ENCODE measurements around the gene ZNF780A.
A peak's percentile ranks its signal among the peaks of the same experiment; 100 is the strongest.

Gene ZNF780A

GRCh38 chr19:40090241-40091204 is at the start of gene ZNF780A:
Gene ZNF780A, minus strand, starts transcription at chr19:40090943. Its CDS starts 6,190 bp downstream, at chr19:40084753.
- TF ChIP-seq EZH2 (IDR thresholded peaks at IDR 0.05; ENCODE audit: borderline replicate concordance, low read depth, low read length, severe bottlenecking) (no peak), CTCF (IDR thresholded peaks at IDR 0.05; ENCODE audit: borderline replicate concordance, extremely low read depth, low read length, poor library complexity, severe bottlenecking) (no peak)
- Histone ChIP-seq H3K79me2 (ENCODE audit: insufficient read depth, low read length) (peaks cover 50% of the 10 kb centered on the region), H4K20me1 (ENCODE audit: insufficient read depth, low read length) (no peaks in the 10 kb centered on the region), H3K27me3 (ENCODE audit: insufficient read depth, low read length, poor library complexity) (no peaks in the 10 kb centered on the region), H3K9me3 (ENCODE audit: insufficient read depth, low read length, severe bottlenecking) (peaks cover 3% of the 10 kb centered on the region), H3K4me3 (ENCODE audit: low read depth in 1 of 2, low read length in 2 of 2) (peak within 1 kb of the TSS; percentile 57 to 72), H3K27ac (ENCODE audit: low read length) (peak within 1 kb of the TSS; percentile 84), H3K36me3 (ENCODE audit: insufficient read depth, low read length) (no peaks in the 10 kb centered on the region), H3K4me1 (ENCODE audit: insufficient read depth, low read length) (peaks cover 31% of the 10 kb centered on the region), H3K4me2 (ENCODE audit: insufficient read depth, low read length) (peak within 1 kb of the TSS; percentile 76), H2AFZ (ENCODE audit: low read depth, low read length) (peak within 1 kb of the TSS; percentile 82), H3K9ac (ENCODE audit: low read depth, low read length) (peak within 1 kb of the TSS; percentile 72)
- DNase-seq = peak; percentile 85
- ATAC-seq (ENCODE audit: insufficient read depth, low read depth) = peak; percentile 94

GRCh38 chr19:40139533-40140287 is 49.0 kb upstream of the ZNF780A start:
- no peak for DNase-seq
- H2AFZ ChIP-seq (ENCODE audit: low read depth, low read length) = no peak overlapping the region
- ATAC-seq (ENCODE audit: insufficient read depth, low read depth) = peak; percentile 45; the same call in 1 of the 3 replicates
- no peaks in the 10 kb centered on the region for H3K9me3 ChIP-seq (ENCODE audit: insufficient read depth, low read length, severe bottlenecking)
- H4K20me1 ChIP-seq (ENCODE audit: insufficient read depth, low read length) = no peaks in the 10 kb centered on the region
- no peak overlapping the region for H3K4me2 ChIP-seq (ENCODE audit: insufficient read depth, low read length)
- H3K36me3 ChIP-seq (ENCODE audit: insufficient read depth, low read length) = no peaks in the 10 kb centered on the region
- TF ChIP-seq CTCF (IDR thresholded peaks at IDR 0.05; ENCODE audit: borderline replicate concordance, extremely low read depth, low read length, poor library complexity, severe bottlenecking) = peak; percentile 82
- TF ChIP-seq EZH2 (IDR thresholded peaks at IDR 0.05; ENCODE audit: borderline replicate concordance, low read depth, low read length, severe bottlenecking) = no peak
- H3K79me2 ChIP-seq (ENCODE audit: insufficient read depth, low read length) = no peaks in the 10 kb centered on the region
- H3K9ac ChIP-seq (ENCODE audit: low read depth, low read length) = no peak overlapping the region
- H3K4me3 ChIP-seq (ENCODE audit: low read depth in 1 of 2, low read length in 2 of 2) = no peak overlapping the region
- no peaks in the 10 kb centered on the region for H3K4me1 ChIP-seq (ENCODE audit: insufficient read depth, low read length)
- no peak overlapping the region for H3K27ac ChIP-seq (ENCODE audit: low read length)
- H3K27me3 ChIP-seq (ENCODE audit: insufficient read depth, low read length, poor library complexity) = peaks cover 8% of the 10 kb centered on the region

GRCh38 chr19:40136818-40137217 is 46.1 kb upstream of the ZNF780A start:
- Histone ChIP-seq H3K27me3 (ENCODE audit: insufficient read depth, low read length, poor library complexity) (peaks cover 3% of the 10 kb centered on the region), H3K27ac (ENCODE audit: low read length) (no peak overlapping the region), H3K4me1 (ENCODE audit: insufficient read depth, low read length) (no peaks in the 10 kb centered on the region), H3K9ac (ENCODE audit: low read depth, low read length) (no peak overlapping the region), H2AFZ (ENCODE audit: low read depth, low read length) (no peak overlapping the region), H3K79me2 (ENCODE audit: insufficient read depth, low read length) (no peaks in the 10 kb centered on the region), H3K4me2 (ENCODE audit: insufficient read depth, low read length) (no peak overlapping the region), H3K4me3 (ENCODE audit: low read depth in 1 of 2, low read length in 2 of 2) (no peak overlapping the region), H3K9me3 (ENCODE audit: insufficient read depth, low read length, severe bottlenecking) (no peaks in the 10 kb centered on the region), H3K36me3 (ENCODE audit: insufficient read depth, low read length) (no peaks in the 10 kb centered on the region), H4K20me1 (ENCODE audit: insufficient read depth, low read length) (no peaks in the 10 kb centered on the region)
- ATAC-seq (ENCODE audit: insufficient read depth, low read depth) (no peak), DNase-seq (no peak)
- TF ChIP-seq CTCF (IDR thresholded peaks at IDR 0.05; ENCODE audit: borderline replicate concordance, extremely low read depth, low read length, poor library complexity, severe bottlenecking) = no peak
- no peak for TF ChIP-seq EZH2 (IDR thresholded peaks at IDR 0.05; ENCODE audit: borderline replicate concordance, low read depth, low read length, severe bottlenecking)
